Testis (tissue), 3 donors: ENCODE measurements around the gene PRKCD. TPM values are rescaled to one million over a fixed set of nuclear protein-coding genes. Genes with fewer than 3 reads are reported as not detected.

Experiments
- DNase-seq: peaks from one replicate; pipeline ENCODE4 v3.0.0-alpha.2; 2019
- H3K27ac ChIP-seq, 2 donors: fragments of 200-600 bp; sonication (generic); one replicate each; pipeline ENCODE4 v1.5.1; 2019
- H3K27me3 ChIP-seq: fragments of 200-600 bp; sonication (generic); one replicate; pipeline ENCODE4 v1.5.1; 2019
- H3K36me3 ChIP-seq: fragments of 200-600 bp; sonication (generic); one replicate; pipeline ENCODE4 v1.5.1; 2017; ENCODE audit warnings: low read depth; ENCODE audit errors: missing control alignments
- H3K4me1 ChIP-seq: fragments of 200-600 bp; sonication (generic); one replicate; pipeline ENCODE4 v1.5.1; 2019
- H3K4me3 ChIP-seq, 2 donors: fragments of 200-600 bp; sonication (generic); one replicate each; pipeline ENCODE4 v1.5.1; 2017 to 2019
- H3K9me3 ChIP-seq: fragments of 200-600 bp; sonication (generic); one replicate; pipeline ENCODE4 v1.5.1; 2017
- CTCF ChIP-seq, 3 experiments: fragments of 450-650 bp in 2 of 3; fragments of 200-600 bp in 1 of 3; sonication (generic) in 1 of 3; IDR thresholded peaks; one replicate each; pipeline ENCODE4 v1.5.1; 2016 to 2019; ENCODE audit warnings: antibody characterized with exemption in 3 of 3, mild to moderate bottlenecking in 2 of 3, moderate library complexity in 1 of 3
- POLR2A ChIP-seq: fragments of 450-650 bp; IDR thresholded peaks from one replicate; pipeline ENCODE4 v1.6.1; 2017; ENCODE audit warnings: antibody characterized with exemption, mild to moderate bottlenecking, moderate library complexity
- WGBS, 2 donors: methylation state at CpG; one replicate each; pipeline ENCODE4 v1.1.5; 2018; 5-methylcytosine and 5-hydroxymethylcytosine counted together
- intact Hi-C: fragments of 100-400 bp; cut with DNase I; formaldehyde crosslinking; loops from one replicate; pipeline ENCODE4 v1.15.1; 2023; ENCODE audit warnings: low total_unique reads
- polyA plus RNA-seq: library from polyadenylated mRNA; stranded (reverse); fragments of 350-450 nt; fragmentation: Illumina TruSeq; extraction: RNeasy Lipid Tissue Mini Kit (QIAGEN cat#74804); gene quantifications from one replicate; pipeline ENCODE4 v1.2.3, GENCODE V29; 2014; ENCODE audit warnings: low read depth, low replicate concordance; ENCODE audit not compliant: insufficient read depth
- total RNA-seq, 2 donors: library from RNA; depleted of rRNA; stranded (reverse); fragments of >200 nt; gene quantifications; one replicate each; pipeline ENCODE4 v1.2.3, GENCODE V29; 2016

PRKCD gene
- total and polyA plus RNA-seq, 3 donors from 2014 or later, result 36.3 to 44.5 (median 42.3) TPM

GRCh38 chr3:53215816-53216215 is 54.8 kb downstream of the PRKCD start:
- Histone ChIP-seq H3K36me3 (no peaks in the 10 kb centered on the region), H3K27ac (no peak overlapping the region), H3K27me3 (no peaks in the 10 kb centered on the region), H3K9me3 (no peaks in the 10 kb centered on the region), H3K4me1 (no peaks in the 10 kb centered on the region), H3K4me3 (no peak overlapping the region)
- 77 to 85% methylated on average over 2 of the region's 2 CpGs for WGBS, 2 donors
- TF ChIP-seq CTCF (IDR thresholded peaks at IDR 0.05), result no peak
- no peak for TF ChIP-seq POLR2A
- intact Hi-C loops, result no loop called here
- DNase-seq, result no peak

DNA sequence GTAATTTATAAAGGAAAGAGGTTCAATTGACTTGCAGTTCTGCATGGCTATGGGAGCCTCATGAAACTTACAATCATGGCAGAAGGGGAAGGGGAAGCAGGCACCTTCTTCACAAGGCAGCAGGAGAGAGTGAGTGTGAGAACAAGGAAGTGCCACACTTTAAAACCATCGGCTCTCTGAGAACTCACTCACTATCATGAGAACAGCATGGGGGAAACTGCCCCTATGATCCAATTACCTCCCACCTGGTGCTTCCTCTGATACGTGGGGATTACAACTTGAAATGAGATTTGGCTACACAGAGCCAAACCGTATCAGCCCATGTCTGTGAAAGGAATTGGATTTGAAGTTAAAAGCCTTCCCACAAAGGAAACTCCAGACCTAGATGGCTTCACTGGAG is 55.7 kb downstream of the PRKCD start:
- H3K4me3 ChIP-seq, result no peak overlapping the region
- no peak overlapping the region for H3K27ac ChIP-seq
- DNase-seq, result no peak
- 46 to 57% methylated on average over 3 of the region's 3 CpGs for WGBS, 2 donors
- H3K4me1 ChIP-seq, result no peaks in the 10 kb centered on the region
- no peaks in the 10 kb centered on the region for H3K27me3 ChIP-seq
- H3K36me3 ChIP-seq, result no peaks in the 10 kb centered on the region
- H3K9me3 ChIP-seq, result no peaks in the 10 kb centered on the region
- TF ChIP-seq CTCF (IDR thresholded peaks at IDR 0.05) (no peak), POLR2A (no peak)
- intact Hi-C loops, result no loop called here

DNA sequence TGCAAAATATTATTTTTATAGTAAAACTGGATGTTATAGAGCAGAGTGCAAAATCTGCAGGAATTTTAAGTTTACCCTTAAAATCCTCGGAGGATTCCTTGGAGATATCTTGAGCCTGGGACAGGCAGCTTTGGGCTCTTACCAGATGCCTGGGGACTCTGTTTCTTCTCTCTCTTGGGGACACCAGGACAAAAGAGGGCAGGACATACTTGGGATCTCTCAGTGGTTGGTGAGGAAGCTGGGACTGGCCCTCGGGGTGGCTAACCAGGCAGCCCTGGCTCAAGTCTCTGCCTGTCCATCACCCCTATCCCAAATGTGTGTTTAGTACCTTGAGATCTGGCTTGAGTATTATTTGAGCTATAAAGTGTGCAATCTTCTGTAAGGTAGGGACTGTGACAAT is 56.2 kb downstream of the PRKCD start:
- DNase-seq, result no peak
- H3K27ac ChIP-seq, result no peak overlapping the region
- no peak overlapping the region for H3K4me3 ChIP-seq
- WGBS, 2 donors, result 90 to 92% methylated on average over 2 of the region's 2 CpGs
- intact Hi-C loops, result no loop called here
- no peaks in the 10 kb centered on the region for H3K27me3 ChIP-seq
- TF ChIP-seq POLR2A (no peak), CTCF (IDR thresholded peaks at IDR 0.05) (no peak)
- no peaks in the 10 kb centered on the region for H3K9me3 ChIP-seq
- H3K36me3 ChIP-seq, result no peaks in the 10 kb centered on the region
- H3K4me1 ChIP-seq, result no peaks in the 10 kb centered on the region

DNA sequence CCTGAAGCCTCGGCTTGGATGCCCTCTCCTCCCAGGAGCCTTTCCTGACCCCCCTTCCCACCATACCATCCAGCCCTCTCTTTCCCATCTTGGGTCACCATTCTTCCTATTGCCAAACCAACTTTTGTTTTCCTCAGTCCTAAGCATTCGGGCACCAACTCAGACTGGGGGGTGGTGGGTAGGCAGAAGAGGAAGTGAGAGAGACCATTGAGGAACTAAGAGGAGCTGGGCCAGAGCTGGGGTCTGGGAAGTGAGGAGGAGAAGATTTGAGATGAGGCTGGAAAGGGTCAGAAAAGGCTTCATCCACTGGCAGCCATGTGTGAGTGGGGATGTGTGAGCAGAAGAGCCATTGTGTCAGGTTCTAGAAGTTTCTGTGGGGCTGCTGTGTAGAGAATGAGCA is 57.1 kb downstream of the PRKCD start:
- TF ChIP-seq CTCF (IDR thresholded peaks at IDR 0.05) (no peak), POLR2A (no peak)
- DNase-seq, result no peak
- Histone ChIP-seq H3K27ac (no peak overlapping the region), H3K9me3 (no peaks in the 10 kb centered on the region), H3K27me3 (no peaks in the 10 kb centered on the region), H3K36me3 (no peaks in the 10 kb centered on the region), H3K4me1 (no peaks in the 10 kb centered on the region), H3K4me3 (no peak overlapping the region)
- 88 to 96% methylated on average over 2 of the region's 2 CpGs for WGBS, 2 donors
- intact Hi-C loops, result no loop called here

DNA sequence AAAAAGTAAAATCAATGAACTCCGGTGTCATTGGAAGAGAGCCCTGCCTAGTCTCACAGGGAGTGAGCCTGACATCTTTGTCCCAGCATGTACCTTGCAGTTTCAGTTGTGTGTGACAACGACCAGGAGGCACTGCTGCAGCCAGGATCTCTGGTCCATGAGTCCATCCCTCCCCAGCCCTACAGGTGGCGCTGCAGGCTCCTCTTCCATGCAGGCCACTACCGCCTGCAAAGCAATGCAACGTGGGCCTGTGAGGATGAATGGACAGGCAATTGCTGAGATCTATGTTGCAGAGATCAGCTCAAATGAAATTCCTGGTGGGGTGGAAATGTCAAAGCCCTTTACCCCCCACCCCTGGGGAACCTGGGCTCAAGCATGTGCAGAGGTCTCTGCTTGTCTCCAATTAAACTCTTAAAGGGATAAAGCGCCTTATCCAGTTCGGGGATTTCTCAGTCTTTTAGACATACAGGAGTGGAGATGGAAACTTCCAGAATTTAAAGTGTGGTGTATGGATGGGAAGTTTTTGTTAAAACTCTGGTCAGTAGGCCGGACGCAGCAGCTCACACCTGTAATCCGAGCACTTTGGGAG is 59.0 kb downstream of the PRKCD start:
- DNase-seq, result peak; percentile 94
- 46 to 48% methylated on average over 10 of the region's 10 CpGs for WGBS, 2 donors
- Histone ChIP-seq H3K4me3 (no peak overlapping the region), H3K9me3 (no peaks in the 10 kb centered on the region), H3K36me3 (no peaks in the 10 kb centered on the region), H3K4me1 (no peaks in the 10 kb centered on the region), H3K27me3 (no peaks in the 10 kb centered on the region), H3K27ac (no peak overlapping the region)
- TF ChIP-seq POLR2A, result no peak
- TF ChIP-seq CTCF (IDR thresholded peaks at IDR 0.05), result peak; percentile 68 to 86 (median 81)
- intact Hi-C loops, result no loop called here
